ENCODE results near the gene NCK1. TPM values are rescaled to one million over a fixed set of nuclear protein-coding genes. Genes with fewer than 3 reads are reported as not detected.

NCK1 gene
- total RNA-seq: 10 to 100 TPM; 25.7 to 31.2 (median 30.0) TPM

DNA sequence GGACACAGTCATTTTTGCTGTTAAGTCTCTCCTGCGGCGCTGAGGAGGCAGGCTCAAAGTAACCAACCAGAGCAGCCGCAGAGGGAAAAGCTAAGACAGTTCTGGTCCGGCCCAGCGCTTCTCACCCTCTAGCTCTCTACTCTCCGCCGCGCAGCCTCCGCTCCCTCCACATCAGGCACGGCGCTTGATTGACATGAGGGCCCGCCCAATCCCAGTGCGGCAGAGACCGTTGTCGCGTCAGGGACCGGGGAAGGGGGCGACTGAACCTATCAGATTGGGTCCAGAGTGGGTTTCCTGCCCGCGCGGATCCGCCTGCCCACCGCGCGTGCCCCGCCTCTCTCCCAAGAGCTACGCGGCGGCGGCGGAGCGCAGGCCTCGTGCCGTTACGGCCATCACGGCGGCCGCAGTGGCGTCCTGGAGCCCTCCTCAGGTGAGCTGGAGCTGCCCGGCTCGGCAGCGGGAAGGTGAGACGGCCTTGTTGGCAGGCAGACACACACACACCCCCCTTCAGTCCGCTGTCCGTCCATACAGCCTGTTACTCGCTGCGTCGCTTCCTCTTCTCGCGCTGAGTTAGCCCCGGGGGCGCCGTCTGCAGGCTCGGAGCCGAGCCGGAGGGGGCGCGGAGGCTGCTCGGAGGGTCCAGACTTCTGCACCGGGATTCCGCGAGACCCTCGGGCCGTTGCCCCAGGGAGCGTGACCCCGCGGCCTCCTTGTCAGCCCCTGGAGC lies at the start of gene NCK1:
Gene NCK1 (plus strand): TSS at position 319 of the 727 bp plus-strand sequence. CDS start 65,794 bp downstream, outside the sequence.
- peaks cover 12% of the 10 kb centered on the region for H3K36me3 Mint-ChIP-seq (ENCODE audit: insufficient read depth)
- H3K4me1 Mint-ChIP-seq (ENCODE audit: low read depth): peaks cover 47% of the 10 kb centered on the region
- H3K27me3 Mint-ChIP-seq (ENCODE audit: low read depth): no peaks in the 10 kb centered on the region
- H3K4me3 Mint-ChIP-seq: peak within 1 kb of the TSS; percentile 95
- H3K9me3 Mint-ChIP-seq: peaks cover 3% of the 10 kb centered on the region
- peak; percentile 97 for DNase-seq
- peak; percentile 98 for ATAC-seq

- no peak for DNase-seq
- peaks cover under 1% of the 10 kb centered on the region for H3K9me3 Mint-ChIP-seq
- H3K4me1 Mint-ChIP-seq (ENCODE audit: low read depth): peaks cover 20% of the 10 kb centered on the region
- H3K27me3 Mint-ChIP-seq (ENCODE audit: low read depth): peaks cover 43% of the 10 kb centered on the region
- H3K4me3 Mint-ChIP-seq: no peak overlapping the region
- ATAC-seq: no peak
- no peaks in the 10 kb centered on the region for H3K36me3 Mint-ChIP-seq (ENCODE audit: insufficient read depth)
Measured at GRCh38 chr3:136817448-136817847, 44.6 kb upstream of the NCK1 start.

DNA sequence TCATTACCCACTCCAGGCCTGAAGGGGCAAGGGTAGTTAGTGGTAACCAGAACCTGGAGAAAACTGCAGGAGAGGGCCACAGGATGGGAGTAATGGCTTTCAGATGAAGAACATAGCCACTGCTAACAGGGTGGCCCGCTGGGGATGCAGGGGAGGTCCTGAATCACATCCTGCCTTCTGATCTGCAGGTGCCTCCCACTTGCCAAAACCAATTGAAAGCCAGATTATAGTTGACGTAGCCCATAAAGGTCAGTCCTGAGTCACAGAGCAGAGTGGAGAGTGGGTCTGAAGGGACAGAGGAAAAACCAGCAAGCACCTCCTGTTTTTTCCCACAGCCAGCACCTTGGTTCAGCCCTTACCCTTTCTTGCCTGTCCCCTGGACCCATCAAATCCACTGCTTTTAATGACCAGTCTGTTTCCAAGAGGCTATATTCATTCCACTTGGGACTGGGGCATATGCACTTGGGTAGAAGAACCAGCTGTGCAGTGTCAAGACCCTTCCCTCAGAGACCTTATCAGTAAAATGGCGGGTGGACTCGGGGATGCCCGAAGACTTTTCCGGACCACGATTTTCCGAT lies 43.7 kb upstream of the NCK1 start:
- Mint-ChIP-seq H3K9me3 (peaks cover 5% of the 10 kb centered on the region), H3K27me3 (ENCODE audit: low read depth) (peaks cover 50% of the 10 kb centered on the region), H3K36me3 (ENCODE audit: insufficient read depth) (no peaks in the 10 kb centered on the region), H3K4me3 (peak overlapping the region; percentile 80), H3K4me1 (ENCODE audit: low read depth) (peaks cover 20% of the 10 kb centered on the region)
- ATAC-seq (peak; percentile 71 to 77), DNase-seq (peak; percentile 36)

- H3K4me1 Mint-ChIP-seq (ENCODE audit: low read depth): peaks cover 20% of the 10 kb centered on the region
- DNase-seq (peak; percentile 13), ATAC-seq (peak; percentile 64 to 71)
- peaks cover 52% of the 10 kb centered on the region for H3K27me3 Mint-ChIP-seq (ENCODE audit: low read depth)
- H3K36me3 Mint-ChIP-seq (ENCODE audit: insufficient read depth): no peaks in the 10 kb centered on the region
- H3K4me3 Mint-ChIP-seq: peak within 1 kb of the TSS; percentile 80
- H3K9me3 Mint-ChIP-seq: peaks cover 7% of the 10 kb centered on the region
Measured at GRCh38 chr3:136818769-136819391, 43.1 kb upstream of the NCK1 start, which contains the start of gene SLC35G2. TSS of gene SLC35G2 (plus strand) at chr3:136819126. CDS start at chr3:136854461, 35,335 bp downstream.

- ATAC-seq (peak; percentile 51 to 62), DNase-seq (peak; percentile 9)
- H3K4me3 Mint-ChIP-seq: peak overlapping the region; percentile 74
- no peaks in the 10 kb centered on the region for H3K36me3 Mint-ChIP-seq (ENCODE audit: insufficient read depth)
- peaks cover 20% of the 10 kb centered on the region for H3K4me1 Mint-ChIP-seq (ENCODE audit: low read depth)
- peaks cover 53% of the 10 kb centered on the region for H3K27me3 Mint-ChIP-seq (ENCODE audit: low read depth)
- peaks cover 12% of the 10 kb centered on the region for H3K9me3 Mint-ChIP-seq
Measured at GRCh38 chr3:136819392-136819730, 42.6 kb upstream of the NCK1 start.

DNA sequence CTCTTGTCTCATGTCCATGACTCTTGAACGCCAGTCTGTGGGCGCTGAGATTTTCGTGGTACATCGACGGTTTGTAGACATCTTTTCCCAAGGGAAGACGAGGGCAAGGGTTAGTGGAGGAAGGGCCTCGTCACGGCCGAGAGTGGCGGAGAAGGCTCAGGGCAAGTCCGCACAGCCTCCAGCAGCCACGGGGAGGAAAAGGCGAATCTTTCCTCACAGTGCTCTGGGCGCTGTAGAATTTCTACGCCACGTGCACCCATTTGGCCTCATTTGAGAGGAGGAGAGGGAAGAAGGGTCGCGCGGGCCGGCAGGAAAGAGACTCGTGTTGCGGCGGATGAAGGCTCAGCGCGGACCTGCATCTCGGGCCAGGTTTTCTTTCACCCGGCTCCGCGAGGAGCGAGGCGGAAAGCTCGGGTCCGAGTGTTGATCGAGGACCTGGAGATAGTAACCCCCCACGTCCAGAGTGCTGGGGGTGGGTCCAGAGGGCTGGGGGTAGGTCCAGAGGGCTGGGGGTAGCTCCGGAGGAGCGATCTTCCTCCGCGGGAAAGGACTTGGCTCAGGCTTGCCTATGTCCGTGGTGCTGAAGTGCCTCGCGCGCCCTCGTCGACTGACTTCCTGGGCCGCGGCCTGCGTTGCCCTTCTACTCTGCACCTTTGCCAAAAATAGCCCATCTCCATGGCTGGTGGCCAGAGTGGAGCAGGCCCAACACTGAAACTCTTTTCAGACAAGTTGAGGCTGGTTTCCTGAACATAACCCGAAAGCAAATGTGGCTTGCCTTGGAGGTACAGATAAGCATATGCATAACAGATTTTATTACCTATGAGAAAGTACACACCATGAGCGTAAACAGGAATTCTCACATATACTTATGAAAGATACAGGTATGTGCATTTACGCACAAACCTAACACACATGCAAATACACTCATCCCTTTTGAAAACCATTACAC lies 42.0 kb upstream of the NCK1 start:
- Mint-ChIP-seq H3K27me3 (ENCODE audit: low read depth) (peaks cover 53% of the 10 kb centered on the region), H3K4me1 (ENCODE audit: low read depth) (peaks cover 20% of the 10 kb centered on the region), H3K9me3 (peaks cover 13% of the 10 kb centered on the region), H3K4me3 (peak overlapping the region; percentile 74), H3K36me3 (ENCODE audit: insufficient read depth) (no peaks in the 10 kb centered on the region)
- ATAC-seq (peak; percentile 26 to 28), DNase-seq (peak; percentile 15)

DNA sequence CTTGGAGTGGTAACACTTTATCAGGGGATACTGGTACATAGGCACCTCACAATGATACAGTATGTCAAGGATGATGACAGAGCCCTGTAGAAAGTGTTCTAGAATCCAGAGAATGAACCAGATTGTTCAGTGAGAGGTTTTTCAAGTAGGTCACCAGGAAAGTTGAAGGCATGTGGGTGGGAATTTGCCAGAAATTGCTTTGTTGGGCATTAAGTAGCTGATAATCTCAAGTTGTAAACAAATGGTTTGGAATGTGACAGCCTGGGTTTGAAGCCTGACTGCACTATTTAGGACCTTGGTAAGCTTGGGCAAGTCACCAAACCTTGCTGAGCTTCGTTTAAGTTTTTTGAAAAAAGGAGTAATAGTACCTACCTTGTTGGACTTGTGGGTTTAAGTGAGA lies 30.5 kb upstream of the NCK1 start:
- Mint-ChIP-seq H3K9me3 (peaks cover 11% of the 10 kb centered on the region), H3K36me3 (ENCODE audit: insufficient read depth) (peaks cover 4% of the 10 kb centered on the region), H3K27me3 (ENCODE audit: low read depth) (peaks cover 31% of the 10 kb centered on the region), H3K4me3 (no peak overlapping the region), H3K4me1 (ENCODE audit: low read depth) (no peaks in the 10 kb centered on the region)
- DNase-seq (no peak), ATAC-seq (no peak)

DNA sequence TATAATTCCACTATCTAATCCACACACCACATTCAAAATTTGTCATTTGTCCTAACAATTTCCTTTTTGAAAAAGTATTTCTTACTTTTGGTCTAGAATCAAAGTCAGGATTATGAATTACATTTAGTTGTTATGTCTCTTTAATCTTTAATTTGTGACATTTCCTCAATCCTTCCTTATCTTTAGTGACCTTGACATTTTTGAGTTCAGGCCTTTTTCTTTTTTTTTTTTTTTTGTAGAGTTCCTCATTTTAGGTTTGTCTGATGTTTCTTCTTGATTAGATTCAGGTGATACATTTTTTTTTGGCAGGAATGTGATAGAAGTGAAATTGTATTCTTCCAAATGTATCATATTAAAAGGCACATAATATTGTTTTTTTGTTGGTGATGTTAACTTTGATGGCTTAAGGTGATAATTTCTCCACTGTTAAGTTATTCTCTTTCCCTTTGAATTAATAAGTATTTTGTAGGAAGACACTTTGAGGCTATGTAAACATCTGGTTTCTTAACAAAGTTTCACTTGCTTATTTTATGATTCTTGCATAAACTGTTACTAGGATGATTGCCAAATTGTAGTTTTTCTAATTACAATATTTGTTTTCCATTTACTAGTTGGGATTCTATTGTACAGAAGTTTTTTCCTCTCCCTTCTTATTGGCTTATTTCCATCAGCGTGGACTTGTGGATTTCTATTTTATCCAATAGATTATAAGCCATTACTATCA lies 26.8 kb upstream of the NCK1 start:
- peaks cover 17% of the 10 kb centered on the region for H3K4me1 Mint-ChIP-seq (ENCODE audit: low read depth)
- DNase-seq: no peak
- no peaks in the 10 kb centered on the region for H3K9me3 Mint-ChIP-seq
- no peak for ATAC-seq
- peaks cover 9% of the 10 kb centered on the region for H3K36me3 Mint-ChIP-seq (ENCODE audit: insufficient read depth)
- no peak overlapping the region for H3K4me3 Mint-ChIP-seq
- H3K27me3 Mint-ChIP-seq (ENCODE audit: low read depth): peaks cover 19% of the 10 kb centered on the region

GRCh38 chr3:136835813-136836510 lies 26.0 kb upstream of the NCK1 start:
- DNase-seq (no peak), ATAC-seq (no peak)
- H3K27me3 Mint-ChIP-seq (ENCODE audit: low read depth): peaks cover 13% of the 10 kb centered on the region
- peaks cover 9% of the 10 kb centered on the region for H3K36me3 Mint-ChIP-seq (ENCODE audit: insufficient read depth)
- no peak overlapping the region for H3K4me3 Mint-ChIP-seq
- H3K4me1 Mint-ChIP-seq (ENCODE audit: low read depth): peaks cover 17% of the 10 kb centered on the region
- H3K9me3 Mint-ChIP-seq: no peaks in the 10 kb centered on the region

DNA sequence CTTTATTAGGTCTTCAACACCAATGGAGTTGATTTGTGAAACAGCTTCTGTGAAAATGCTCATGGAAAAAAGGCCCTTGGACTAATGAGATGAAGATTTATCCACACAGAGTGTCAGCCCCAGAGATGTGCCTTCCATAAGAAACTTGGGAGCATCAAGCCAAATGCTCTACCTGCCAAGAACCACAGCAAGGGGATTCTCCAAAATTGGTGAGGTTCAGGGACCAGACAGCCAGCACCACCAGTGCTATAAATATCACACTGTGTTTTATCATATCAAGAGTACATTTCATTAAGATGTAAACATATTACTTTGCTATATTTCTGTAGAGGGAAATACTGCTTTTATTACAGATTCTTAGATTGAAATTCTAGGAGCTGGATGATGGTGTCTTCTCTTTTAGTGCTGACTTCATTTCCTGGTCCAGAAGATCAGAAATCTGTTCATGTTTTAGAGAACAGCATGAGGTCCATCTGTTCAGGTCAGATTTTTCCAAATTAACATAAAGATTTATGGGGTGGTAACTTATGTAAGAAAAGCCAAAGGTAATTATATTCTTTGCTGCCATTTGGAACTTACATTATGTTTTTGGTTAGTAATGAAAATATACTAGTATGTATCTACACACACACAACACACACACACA lies 25.4 kb upstream of the NCK1 start:
- peaks cover 8% of the 10 kb centered on the region for H3K27me3 Mint-ChIP-seq (ENCODE audit: low read depth)
- ATAC-seq (no peak), DNase-seq (no peak)
- peaks cover 17% of the 10 kb centered on the region for H3K4me1 Mint-ChIP-seq (ENCODE audit: low read depth)
- H3K9me3 Mint-ChIP-seq: no peaks in the 10 kb centered on the region
- H3K4me3 Mint-ChIP-seq: no peak overlapping the region
- H3K36me3 Mint-ChIP-seq (ENCODE audit: insufficient read depth): peaks cover 9% of the 10 kb centered on the region

GRCh38 chr3:136838641-136839555 lies 23.1 kb upstream of the NCK1 start:
- DNase-seq: no peak

DNA sequence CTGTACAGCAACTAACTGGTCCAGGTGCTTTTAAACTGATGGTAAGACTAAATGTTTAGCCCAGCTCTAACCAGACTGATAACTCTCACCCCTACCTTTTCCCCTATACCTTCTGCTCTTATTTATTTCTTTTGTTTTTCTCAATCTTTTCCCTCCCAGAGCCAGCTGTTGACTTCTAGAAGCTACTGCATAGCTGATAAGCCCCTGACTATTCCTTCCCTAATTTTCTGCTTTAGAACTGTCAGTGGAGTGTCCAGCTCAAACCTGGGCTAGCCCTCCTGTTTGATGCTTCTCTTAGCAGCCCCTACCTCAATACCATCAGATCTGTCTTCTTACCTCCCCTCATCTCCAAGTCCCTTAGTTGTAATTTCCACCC lies 22.5 kb upstream of the NCK1 start:
- no peak for ATAC-seq
- Mint-ChIP-seq H3K4me1 (ENCODE audit: low read depth) (peaks cover 17% of the 10 kb centered on the region), H3K27me3 (ENCODE audit: low read depth) (no peaks in the 10 kb centered on the region), H3K9me3 (no peaks in the 10 kb centered on the region), H3K36me3 (ENCODE audit: insufficient read depth) (peaks cover 20% of the 10 kb centered on the region), H3K4me3 (no peak overlapping the region)
- no peak for DNase-seq

More at GRCh38 chr3:136838641-136839555, 23.1 kb upstream of the NCK1 start:
- Mint-ChIP-seq H3K36me3 (ENCODE audit: insufficient read depth) (peaks cover 20% of the 10 kb centered on the region), H3K4me1 (ENCODE audit: low read depth) (peaks cover 17% of the 10 kb centered on the region), H3K27me3 (ENCODE audit: low read depth) (no peaks in the 10 kb centered on the region), H3K9me3 (no peaks in the 10 kb centered on the region), H3K4me3 (no peak overlapping the region)
- no peak for ATAC-seq
